ENCODE results near the gene PHAF1. TPM values are rescaled to one million over a fixed set of nuclear protein-coding genes. Genes with fewer than 3 reads are reported as not detected.

Gene PHAF1
- total RNA-seq, 1 experiment from 2014 or later: 19.2 TPM

DNA sequence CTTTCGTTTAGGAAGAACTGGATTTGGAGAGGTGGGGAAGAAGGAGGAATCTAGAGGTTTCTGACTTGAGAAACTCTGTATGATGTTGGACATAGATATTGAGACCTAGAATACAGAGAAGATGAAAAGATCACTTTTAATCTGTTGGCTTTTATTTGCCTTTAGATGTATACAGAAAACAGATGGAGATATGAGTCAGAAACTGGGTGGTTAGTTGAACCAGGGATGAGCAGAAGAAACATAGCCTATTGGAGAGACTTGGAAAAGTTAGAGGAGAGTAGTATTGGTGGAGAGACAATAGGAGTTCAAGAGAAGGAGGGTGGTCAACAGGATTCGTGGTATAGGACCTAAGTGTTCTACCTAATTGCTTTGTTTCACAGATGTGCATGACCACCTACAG lies 5.1 kb downstream of the PHAF1 start:
- peaks cover 87% of the 10 kb centered on the region for H3K79me2 ChIP-seq (ENCODE audit: insufficient read depth, low read length)
- TF ChIP-seq SRF (IDR thresholded peaks at IDR 0.05; ENCODE audit: low read depth) (no peak), EZH2phosphoT487 (IDR thresholded peaks at IDR 0.05; ENCODE audit: borderline replicate concordance) (no peak), SP1 (IDR thresholded peaks at IDR 0.05; ENCODE audit: low read depth) (no peak), ZNF274 (IDR thresholded peaks at IDR 0.05; ENCODE audit: low read depth, low read length) (no peak), TCF7L2 (IDR thresholded peaks at IDR 0.05; ENCODE audit: borderline replicate concordance, extremely low read depth, insufficient read depth, insufficient read length) (no peak), SIN3A (IDR thresholded peaks at IDR 0.05; ENCODE audit: low read depth) (no peak), POLR2AphosphoS5 (IDR thresholded peaks at IDR 0.05; ENCODE audit: low read depth, low read length) (no peak), EGR1 (IDR thresholded peaks at IDR 0.05; ENCODE audit: low read depth) (no peak), CEBPB (IDR thresholded peaks at IDR 0.05; ENCODE audit: low read depth) (no peak), ZFX (IDR thresholded peaks at IDR 0.05) (no peak), YY1 (IDR thresholded peaks at IDR 0.05; ENCODE audit: extremely low read depth, insufficient replicate concordance, low read depth, low read length) (no peak), CBX3 (IDR thresholded peaks at IDR 0.05; ENCODE audit: low read depth) (no peak), JUND (IDR thresholded peaks at IDR 0.05) (no peak), POLR2A (IDR thresholded peaks at IDR 0.05; ENCODE audit: borderline replicate concordance, extremely low read depth, insufficient read depth, insufficient read length) (no peak), RAD21 (IDR thresholded peaks at IDR 0.05; ENCODE audit: low read depth) (no peak), ELF1 (IDR thresholded peaks at IDR 0.05; ENCODE audit: borderline replicate concordance, low read depth) (no peak)
- TF ChIP-seq, protein P1, sequence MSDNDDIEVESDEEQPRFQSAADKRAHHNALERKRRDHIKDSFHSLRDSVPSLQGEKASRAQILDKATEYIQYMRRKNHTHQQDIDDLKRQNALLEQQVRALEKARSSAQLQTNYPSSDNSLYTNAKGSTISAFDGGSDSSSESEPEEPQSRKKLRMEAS (IDR thresholded peaks at IDR 0.05): no peak
- TF ChIP-seq, protein P2, sequence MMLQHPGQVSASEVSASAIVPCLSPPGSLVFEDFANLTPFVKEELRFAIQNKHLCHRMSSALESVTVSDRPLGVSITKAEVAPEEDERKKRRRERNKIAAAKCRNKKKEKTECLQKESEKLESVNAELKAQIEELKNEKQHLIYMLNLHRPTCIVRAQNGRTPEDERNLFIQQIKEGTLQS (IDR thresholded peaks at IDR 0.05): no peak
- TF ChIP-seq, protein P3, sequence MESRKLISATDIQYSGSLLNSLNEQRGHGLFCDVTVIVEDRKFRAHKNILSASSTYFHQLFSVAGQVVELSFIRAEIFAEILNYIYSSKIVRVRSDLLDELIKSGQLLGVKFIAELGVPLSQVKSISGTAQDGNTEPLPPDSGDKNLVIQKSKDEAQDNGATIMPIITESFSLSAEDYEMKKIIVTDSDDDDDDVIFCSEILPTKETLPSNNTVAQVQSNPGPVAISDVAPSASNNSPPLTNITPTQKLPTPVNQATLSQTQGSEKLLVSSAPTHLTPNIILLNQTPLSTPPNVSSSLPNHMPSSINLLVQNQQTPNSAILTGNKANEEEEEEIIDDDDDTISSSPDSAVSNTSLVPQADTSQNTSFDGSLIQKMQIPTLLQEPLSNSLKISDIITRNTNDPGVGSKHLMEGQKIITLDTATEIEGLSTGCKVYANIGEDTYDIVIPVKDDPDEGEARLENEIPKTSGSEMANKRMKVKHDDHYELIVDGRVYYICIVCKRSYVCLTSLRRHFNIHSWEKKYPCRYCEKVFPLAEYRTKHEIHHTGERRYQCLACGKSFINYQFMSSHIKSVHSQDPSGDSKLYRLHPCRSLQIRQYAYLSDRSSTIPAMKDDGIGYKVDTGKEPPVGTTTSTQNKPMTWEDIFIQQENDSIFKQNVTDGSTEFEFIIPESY (IDR thresholded peaks at IDR 0.05; ENCODE audit: extremely low read depth, insufficient replicate concordance, low read length): no peak
- no peak overlapping the region for H3K27ac ChIP-seq (ENCODE audit: low read depth, low read length)
- peak overlapping the region; percentile 74 for H3K4me2 ChIP-seq (ENCODE audit: low read length)
- POLR2A ChIA-PET: no interaction called here
- intact Hi-C loops (cut with micrococcal nuclease): no loop called here
- H3K27me3 ChIP-seq (ENCODE audit: insufficient read depth, low read length): no peaks in the 10 kb centered on the region
- no peak overlapping the region for H2AFZ ChIP-seq (ENCODE audit: low read depth, low read length, poor library complexity, severe bottlenecking)
- H4K20me1 ChIP-seq (ENCODE audit: insufficient read depth): no peaks in the 10 kb centered on the region
- no peaks in the 10 kb centered on the region for H3K9me2 ChIP-seq (ENCODE audit: insufficient read depth)
- H3K9ac ChIP-seq (ENCODE audit: low read length): peak overlapping the region; percentile 34
- H3K4me3 ChIP-seq (replicated peaks in 1 of 2; ENCODE audit: low read depth in 1 of 2, low read length in 2 of 2): no peak overlapping the region
- no peak for ATAC-seq
- CTCF ChIA-PET: no interaction called here
- H3K4me1 ChIP-seq (ENCODE audit: control insufficient read depth in 1 of 2, insufficient read depth in 2 of 2, low read length in 2 of 2): peaks cover 29 to 58% of the 10 kb centered on the region in 2 experiments
- RAD21 ChIA-PET (ENCODE audit: low non-redundant PET in 1 of 2, low total read pairs in 2 of 2, uncharacterized antibody in 2 of 2, unreplicated experiment in 2 of 2): no interaction called here
- H3K36me3 ChIP-seq (ENCODE audit: control insufficient read depth in 1 of 2, insufficient read depth in 2 of 2, low read length in 2 of 2): peaks cover 0 to 2% of the 10 kb centered on the region in 2 experiments; a peak in 2 of 4 replicates
- no TSS peak for BruUV-seq (replicated peaks)
- no peak for DNase-seq (ENCODE audit: low read depth, low spot score)
- no peaks in the 10 kb centered on the region for H3K9me3 ChIP-seq (ENCODE audit: control insufficient read depth in 1 of 2, insufficient read depth in 1 of 2, low read depth in 1 of 2, low read length in 2 of 2)
